ENCODE measurements around the gene MDN1.
A peak's percentile ranks its signal among the peaks of the same experiment; 100 is the strongest.
"Not testable (repeated sequence)": the region's sequence is repeated elsewhere in the genome, so short reads cannot be mapped to it uniquely, and the experiment has no call there.

MDN1 gene

GRCh38 chr6:89819336-89820130 is at the start of gene MDN1:
TSS of gene MDN1 (minus strand) at chr6:89819794. CDS start at chr6:89819607, 187 bp downstream.
- peak; percentile 79 for DNase-seq (ENCODE audit: low read depth, low spot score)

GRCh38 chr6:89866024-89866678 is 46.6 kb upstream of the MDN1 start:
- DNase-seq (ENCODE audit: low read depth, low spot score), result no peak

GRCh38 chr6:89862698-89863097 is 43.1 kb upstream of the MDN1 start:
- DNase-seq (ENCODE audit: low read depth, low spot score), result no peak

- DNase-seq (ENCODE audit: low read depth, low spot score), result no peak
Observed at GRCh38 chr6:89862273-89862672, 42.7 kb upstream of the MDN1 start.

- no peak for DNase-seq (ENCODE audit: low read depth, low spot score)
Observed at GRCh38 chr6:89859744-89860143, 40.1 kb upstream of the MDN1 start.

GRCh38 chr6:89858041-89858440 is 38.4 kb upstream of the MDN1 start:
- DNase-seq (ENCODE audit: low read depth, low spot score), result no peak

- no peak for DNase-seq (ENCODE audit: low read depth, low spot score)
Observed at GRCh38 chr6:89853068-89853467, 33.5 kb upstream of the MDN1 start.

GRCh38 chr6:89847513-89847912 is 27.9 kb upstream of the MDN1 start:
- not testable (repeated sequence) for DNase-seq (ENCODE audit: low read depth, low spot score)

- peak; percentile 38 for DNase-seq (ENCODE audit: low read depth, low spot score)
Observed at GRCh38 chr6:89843070-89843469, 23.5 kb upstream of the MDN1 start.

- DNase-seq (ENCODE audit: low read depth, low spot score), result no peak
Observed at GRCh38 chr6:89842228-89842627, 22.6 kb upstream of the MDN1 start.

- no peak for DNase-seq (ENCODE audit: low read depth, low spot score)
Observed at GRCh38 chr6:89840538-89840937, 20.9 kb upstream of the MDN1 start.

- no peak for DNase-seq (ENCODE audit: low read depth, low spot score)
Observed at GRCh38 chr6:89836639-89837222, 17.1 kb upstream of the MDN1 start.

- no peak for DNase-seq (ENCODE audit: low read depth, low spot score)
Observed at GRCh38 chr6:89834884-89835792, 15.5 kb upstream of the MDN1 start.

GRCh38 chr6:89830170-89830809 is 10.7 kb upstream of the MDN1 start:
- DNase-seq (ENCODE audit: low read depth, low spot score), result no peak

- DNase-seq (ENCODE audit: low read depth, low spot score), result peak; percentile 97
Observed at GRCh38 chr6:89829472-89830169, 10.0 kb upstream of the MDN1 start, which contains the start of gene CASP8AP2. TSS of gene CASP8AP2 (plus strand) at chr6:89829880.

GRCh38 chr6:89828988-89829471 is 9.4 kb upstream of the MDN1 start:
- DNase-seq (ENCODE audit: low read depth, low spot score), result peak; percentile 44

GRCh38 chr6:89828475-89828987 is 8.9 kb upstream of the MDN1 start:
- not testable (repeated sequence) for DNase-seq (ENCODE audit: low read depth, low spot score)

- DNase-seq (ENCODE audit: low read depth, low spot score), result no peak
Observed at GRCh38 chr6:89826029-89826528, 6.5 kb upstream of the MDN1 start.

GRCh38 chr6:89818977-89819335 is 638 bp downstream of the MDN1 start:
- DNase-seq (ENCODE audit: low read depth, low spot score), result no peak

GRCh38 chr6:89817481-89817880 is 2.1 kb downstream of the MDN1 start:
- no peak for DNase-seq (ENCODE audit: low read depth, low spot score)
